SK-N-SH (cell line): ENCODE results near the gene USE1. TPM values are rescaled to one million over a fixed set of nuclear protein-coding genes. Genes with fewer than 3 reads are reported as not detected.

Experiments used
- CTCF ChIA-PET: fragments of 300-600, 350-600 bp; formaldehyde crosslinking; extraction: SDS; loops from one replicate; lab custom pipeline; 2021; lab: Yijun Ruan, JAX
- POLR2A ChIA-PET: fragments of 350-600 bp; sonication (Branson Sonifier 250); formaldehyde crosslinking; extraction: SDS; loops from one replicate; lab custom pipeline; 2020; ENCODE audit warnings: antibody characterized with exemption, inconsistent platforms; lab: Yijun Ruan, JAX
- DNase-seq: peaks from one replicate; pipeline ENCODE4 v3.0.0; 2012
- H2AFZ ChIP-seq: fragments of 200-600 bp; sonication (generic); 2 replicates; pipeline ENCODE4 v1.8.1; 2016; ENCODE audit warnings: antibody characterized with exemption, mild to moderate bottlenecking, low read depth
- H3F3A ChIP-seq: fragments of 200-600 bp; sonication (generic); replicated peaks from 2 replicates; pipeline ENCODE3; 2016; ENCODE audit warnings: antibody characterized with exemption, mild to moderate bottlenecking; ENCODE audit not compliant: insufficient read depth
- H3K27ac ChIP-seq, 2 experiments: fragments of 200-500 bp in 1 of 2; fragments of 200-600 bp in 1 of 2; sonication (Bioruptor generic) in 1 of 2; sonication (generic), shearing (Covaris generic) in 1 of 2; 2 replicates each; pipeline versions ENCODE4 v1.5.1 to v1.6.1; 2014 to 2016; ENCODE audit warnings: low read depth in 2 of 2, inconsistent platforms in 1 of 2, low read length in 1 of 2, mild to moderate bottlenecking in 1 of 2, mixed read lengths in 1 of 2
- H3K27me3 ChIP-seq: fragments of 200-600 bp; sonication (generic), shearing (Covaris generic); 2 replicates; pipeline ENCODE4 v1.6.1; 2016; ENCODE audit warnings: mixed run types; ENCODE audit not compliant: insufficient read depth
- H3K36me3 ChIP-seq, 2 experiments: fragments of 200-500 bp in 1 of 2; fragments of 200-600 bp in 1 of 2; sonication (Bioruptor generic) in 1 of 2; sonication (generic) in 1 of 2; replicated peaks in 1 of 2; 2 replicates each; pipeline versions ENCODE3 to v1.5.1; 2014 to 2016; ENCODE audit warnings: low read length in 1 of 2, mild to moderate bottlenecking in 1 of 2; ENCODE audit not compliant: insufficient read depth in 2 of 2, control insufficient read depth in 1 of 2
- H3K4me1 ChIP-seq, 2 experiments: fragments of 200-500 bp in 1 of 2; fragments of 200-600 bp in 1 of 2; sonication (Bioruptor generic) in 1 of 2; sonication (generic), shearing (Covaris generic) in 1 of 2; 2 replicates each; pipeline versions ENCODE4 v1.5.1 to v1.6.1; 2014 to 2016; ENCODE audit warnings: low read depth in 1 of 2, low read length in 1 of 2, mixed run types in 1 of 2; ENCODE audit not compliant: insufficient read depth in 2 of 2, control insufficient read depth in 1 of 2
- H3K4me2 ChIP-seq: fragments of 200-600 bp; sonication (generic), shearing (Covaris generic); 2 replicates; pipeline ENCODE4 v1.6.1; 2017; ENCODE audit warnings: mixed run types
- H3K4me3 ChIP-seq, 2 experiments: fragments of 200-500 bp in 1 of 2; fragments of 200-600 bp in 1 of 2; sonication (Bioruptor generic) in 1 of 2; sonication (generic), shearing (Covaris generic) in 1 of 2; 2 replicates each; pipeline versions ENCODE4 v1.5.1 to v1.8.1; 2014 to 2016; ENCODE audit warnings: low read depth in 2 of 2, inconsistent platforms in 1 of 2, low read length in 1 of 2, mild to moderate bottlenecking in 1 of 2, mixed read lengths in 1 of 2, moderate library complexity in 1 of 2
- H3K79me2 ChIP-seq: fragments of 200-600 bp; sonication (generic); 2 replicates; pipeline ENCODE4 v1.8.1; 2017; ENCODE audit warnings: mild to moderate bottlenecking; ENCODE audit not compliant: insufficient read depth
- H3K9ac ChIP-seq: fragments of 200-600 bp; sonication (generic); 2 replicates; pipeline ENCODE4 v1.6.1; 2017; ENCODE audit warnings: mixed run types
- H3K9me2 ChIP-seq: fragments of 200-600 bp; sonication (generic); 2 replicates; pipeline ENCODE4 v1.6.1; 2017; ENCODE audit warnings: mixed run types
- H3K9me3 ChIP-seq: fragments of 200-600 bp; sonication (generic); 2 replicates; pipeline ENCODE4 v1.6.1; 2017; ENCODE audit warnings: mixed run types, mild to moderate bottlenecking, moderate library complexity
- H4K20me1 ChIP-seq: fragments of 200-600 bp; sonication (generic); 2 replicates; pipeline ENCODE4 v1.6.1; 2017; ENCODE audit warnings: mild to moderate bottlenecking, mixed run types; ENCODE audit not compliant: insufficient read depth
- CHD2 ChIP-seq: fragments of 150-350 bp; IDR thresholded peaks from 2 replicates; pipeline ENCODE4 v1.6.1; 2018; ENCODE audit warnings: low read length; ENCODE audit not compliant: partially characterized antibody
- ELF1 ChIP-seq: IDR thresholded peaks from 2 replicates; pipeline ENCODE4 v1.4.0; 2012
- EZH2phosphoT487 ChIP-seq: fragments of 200-600 bp; sonication (generic); IDR thresholded peaks from 2 replicates; pipeline ENCODE4 v1.6.1; 2017; ENCODE audit warnings: low read depth, mixed run types, mild to moderate bottlenecking, antibody characterized with exemption, moderate library complexity, borderline replicate concordance
- FOSL2 ChIP-seq: IDR thresholded peaks from 2 replicates; pipeline ENCODE4 v1.4.0; 2012; ENCODE audit warnings: low read depth, mild to moderate bottlenecking, moderate library complexity, borderline replicate concordance
- FOXJ3 ChIP-seq: sonication (generic); formaldehyde crosslinking; IDR thresholded peaks from 2 replicates; pipeline ENCODE4 v1.5.1; 2020; ENCODE audit warnings: mild to moderate bottlenecking, missing genetic modification reagents
- GABPA ChIP-seq: IDR thresholded peaks from 2 replicates; pipeline ENCODE4 v1.4.0; 2012; ENCODE audit warnings: low read depth, mild to moderate bottlenecking
- GATA2 ChIP-seq: sonication (generic); formaldehyde crosslinking; IDR thresholded peaks from 2 replicates; pipeline ENCODE4 v1.5.0; 2020; ENCODE audit warnings: mild to moderate bottlenecking, missing genetic modification reagents
- JUND ChIP-seq: IDR thresholded peaks from 2 replicates; pipeline ENCODE4 v1.4.0; 2012
- MAX ChIP-seq: IDR thresholded peaks from 2 replicates; pipeline ENCODE4 v1.4.0; 2012; ENCODE audit warnings: low read depth
- MXI1 ChIP-seq: IDR thresholded peaks from 2 replicates; pipeline ENCODE4 v1.6.1; 2012; ENCODE audit warnings: mild to moderate bottlenecking, low read depth, low read length, improper control_type of control experiment
- NFIC ChIP-seq: IDR thresholded peaks from 2 replicates; pipeline ENCODE4 v1.4.0; 2012; ENCODE audit warnings: borderline replicate concordance
- POLR2AphosphoS5 ChIP-seq: IDR thresholded peaks from 2 replicates; pipeline ENCODE4 v1.6.1; 2012; ENCODE audit warnings: low read depth, low read length
- RCOR1 ChIP-seq: fragments of 150-350 bp; IDR thresholded peaks from 2 replicates; pipeline ENCODE4 v1.6.1; 2017; ENCODE audit warnings: antibody characterized with exemption, low read length
- RFX5 ChIP-seq: IDR thresholded peaks from 2 replicates; pipeline ENCODE4 v1.6.1; 2012; ENCODE audit warnings: mild to moderate bottlenecking, improper control_type of control experiment, low read length
- TAF1 ChIP-seq: IDR thresholded peaks from 2 replicates; pipeline ENCODE4 v1.6.1; 2012; ENCODE audit warnings: low read depth, mild to moderate bottlenecking, low read length, moderate library complexity, borderline replicate concordance
- TEAD4 ChIP-seq: IDR thresholded peaks from 2 replicates; pipeline ENCODE4 v1.4.0; 2012; ENCODE audit warnings: mild to moderate bottlenecking, borderline replicate concordance; ENCODE audit not compliant: insufficient read depth
- USF2 ChIP-seq: fragments of 150-350 bp; IDR thresholded peaks from 2 replicates; pipeline ENCODE4 v1.6.1; 2017; ENCODE audit warnings: antibody characterized with exemption, low read length, low read depth, borderline replicate concordance
- YY1 ChIP-seq: IDR thresholded peaks from 2 replicates; pipeline ENCODE4 v1.4.0; 2012; ENCODE audit warnings: low read depth, mild to moderate bottlenecking
- WGBS: methylation state at CpG from one replicate; pipeline ENCODE4 v1.1.6; 2017; ENCODE audit warnings: low lambda C conversion rate; 5-methylcytosine and 5-hydroxymethylcytosine counted together
- polyA plus RNA-seq, 3 experiments: library from polyadenylated mRNA; depleted of rRNA; stranded (reverse); fragments of >200 nt; gene quantifications; 2 replicates each; pipeline ENCODE4 v1.2.3, GENCODE V29; 2012
- TF ChIP-seq, protein P1 (sequence below): IDR thresholded peaks from 2 replicates; pipeline ENCODE4 v1.6.1; 2012; ENCODE audit warnings: mild to moderate bottlenecking, low read depth, low read length, moderate library complexity
- TF ChIP-seq, protein P2 (sequence below): IDR thresholded peaks from 2 replicates; pipeline ENCODE4; 2012

The USE1 gene
- polyA plus RNA-seq, 1 of the 3 experiments (the other 2 are of a cell fraction) = 81.8 TPM

- TF ChIP-seq, protein P1, sequence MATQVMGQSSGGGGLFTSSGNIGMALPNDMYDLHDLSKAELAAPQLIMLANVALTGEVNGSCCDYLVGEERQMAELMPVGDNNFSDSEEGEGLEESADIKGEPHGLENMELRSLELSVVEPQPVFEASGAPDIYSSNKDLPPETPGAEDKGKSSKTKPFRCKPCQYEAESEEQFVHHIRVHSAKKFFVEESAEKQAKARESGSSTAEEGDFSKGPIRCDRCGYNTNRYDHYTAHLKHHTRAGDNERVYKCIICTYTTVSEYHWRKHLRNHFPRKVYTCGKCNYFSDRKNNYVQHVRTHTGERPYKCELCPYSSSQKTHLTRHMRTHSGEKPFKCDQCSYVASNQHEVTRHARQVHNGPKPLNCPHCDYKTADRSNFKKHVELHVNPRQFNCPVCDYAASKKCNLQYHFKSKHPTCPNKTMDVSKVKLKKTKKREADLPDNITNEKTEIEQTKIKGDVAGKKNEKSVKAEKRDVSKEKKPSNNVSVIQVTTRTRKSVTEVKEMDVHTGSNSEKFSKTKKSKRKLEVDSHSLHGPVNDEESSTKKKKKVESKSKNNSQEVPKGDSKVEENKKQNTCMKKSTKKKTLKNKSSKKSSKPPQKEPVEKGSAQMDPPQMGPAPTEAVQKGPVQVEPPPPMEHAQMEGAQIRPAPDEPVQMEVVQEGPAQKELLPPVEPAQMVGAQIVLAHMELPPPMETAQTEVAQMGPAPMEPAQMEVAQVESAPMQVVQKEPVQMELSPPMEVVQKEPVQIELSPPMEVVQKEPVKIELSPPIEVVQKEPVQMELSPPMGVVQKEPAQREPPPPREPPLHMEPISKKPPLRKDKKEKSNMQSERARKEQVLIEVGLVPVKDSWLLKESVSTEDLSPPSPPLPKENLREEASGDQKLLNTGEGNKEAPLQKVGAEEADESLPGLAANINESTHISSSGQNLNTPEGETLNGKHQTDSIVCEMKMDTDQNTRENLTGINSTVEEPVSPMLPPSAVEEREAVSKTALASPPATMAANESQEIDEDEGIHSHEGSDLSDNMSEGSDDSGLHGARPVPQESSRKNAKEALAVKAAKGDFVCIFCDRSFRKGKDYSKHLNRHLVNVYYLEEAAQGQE = no peak
- TF ChIP-seq, protein P2, sequence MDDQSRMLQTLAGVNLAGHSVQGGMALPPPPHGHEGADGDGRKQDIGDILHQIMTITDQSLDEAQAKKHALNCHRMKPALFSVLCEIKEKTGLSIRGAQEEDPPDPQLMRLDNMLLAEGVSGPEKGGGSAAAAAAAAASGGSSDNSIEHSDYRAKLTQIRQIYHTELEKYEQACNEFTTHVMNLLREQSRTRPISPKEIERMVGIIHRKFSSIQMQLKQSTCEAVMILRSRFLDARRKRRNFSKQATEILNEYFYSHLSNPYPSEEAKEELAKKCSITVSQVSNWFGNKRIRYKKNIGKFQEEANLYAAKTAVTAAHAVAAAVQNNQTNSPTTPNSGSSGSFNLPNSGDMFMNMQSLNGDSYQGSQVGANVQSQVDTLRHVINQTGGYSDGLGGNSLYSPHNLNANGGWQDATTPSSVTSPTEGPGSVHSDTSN = no peak
- TF ChIP-seq RCOR1 = no peak
- TF ChIP-seq EZH2phosphoT487 = no peak
These were observed 9.9 kb downstream of the USE1 start (continued) for GRCh38 chr19:17225053-17225452.

DNA sequence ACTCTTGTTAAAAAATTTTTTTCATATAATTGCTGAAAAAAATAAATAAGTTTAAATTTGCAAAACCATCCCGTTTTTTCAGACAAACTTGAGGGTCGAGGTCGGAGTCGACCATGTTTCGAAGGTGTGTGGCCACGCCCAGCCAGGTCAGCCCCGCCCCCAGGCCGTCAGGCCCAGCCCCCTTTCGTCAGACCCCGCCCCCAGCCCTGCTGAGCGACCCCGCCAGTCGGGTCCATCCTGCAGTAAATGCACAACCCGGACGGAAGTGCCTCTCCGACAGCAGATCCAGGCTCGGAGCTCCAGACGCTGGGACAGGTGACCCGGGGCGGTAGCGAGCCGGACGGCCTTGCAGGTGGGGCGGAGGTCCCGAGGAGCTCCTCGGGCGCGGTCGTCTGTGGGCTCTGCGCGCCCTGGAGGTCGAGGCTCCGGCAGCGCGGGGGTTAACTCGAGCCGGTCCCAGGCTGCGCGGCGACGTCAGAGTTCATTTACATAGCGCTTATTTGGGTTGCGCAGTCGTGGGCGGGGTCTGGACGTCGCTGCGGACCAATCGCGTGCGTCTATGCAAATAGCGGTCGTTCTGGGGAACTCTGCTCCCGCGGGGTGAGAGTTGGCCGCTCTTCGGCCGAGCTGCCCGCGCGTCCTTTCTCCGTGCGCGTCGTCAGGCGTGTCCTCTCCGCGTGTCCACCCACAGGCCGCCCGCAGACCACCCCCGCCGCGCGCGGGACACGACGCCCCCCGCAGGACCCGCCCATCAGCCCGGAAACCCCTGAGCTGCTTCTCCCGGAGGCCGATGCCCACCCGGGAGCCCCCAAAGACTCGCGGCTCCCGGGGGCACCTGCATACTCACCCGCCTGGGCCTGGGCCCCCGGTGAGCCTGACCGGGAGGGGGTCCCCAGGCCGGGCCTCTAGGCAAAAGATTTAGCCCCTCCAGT is 11.1 kb downstream of the USE1 start, which contains the start of gene OCEL1:
Gene OCEL1, plus strand, starts transcription at position 225 of the 932 bp plus-strand sequence. Its CDS starts 22 bp downstream, at position 247.
- peak within 1 kb of the TSS; percentile 97 for H2AFZ ChIP-seq
- ChIA-PET POLR2A (interaction anchor here (0.9 to 3.3 kb wide), 5 partner anchors 9 to 56 kb away, joined by 3 to 33 read pairs (median 5); partner anchors contain the start of genes BABAM1 and USE1), CTCF (interaction anchor here (0.6 to 2.3 kb wide), 9 partner anchors 9 to 1263 kb away, joined by 3 to 13 read pairs (median 3); partner anchors contain the start of gene USE1)
- peak within 1 kb of the TSS; percentile 75 to 82 for H3K27ac ChIP-seq
- H4K20me1 ChIP-seq = no peaks in the 10 kb centered on the region
- H3K36me3 ChIP-seq = peaks cover 3 to 9% of the 10 kb centered on the region in 2 experiments
- WGBS = 0% methylated on average over 9 of the region's 90 CpGs
- no peaks in the 10 kb centered on the region for H3K9me2 ChIP-seq
- H3F3A ChIP-seq = peaks cover 13% of the 10 kb centered on the region
- no peaks in the 10 kb centered on the region for H3K27me3 ChIP-seq
- H3K4me3 ChIP-seq = peak within 1 kb of the TSS; percentile 58 to 83
- H3K4me2 ChIP-seq = peak within 1 kb of the TSS; percentile 94
- H3K79me2 ChIP-seq = peaks cover 7% of the 10 kb centered on the region; the same call in 1 of the 2 replicates
- peak; percentile 95 for DNase-seq
- H3K9ac ChIP-seq = peak within 1 kb of the TSS; percentile 85
- H3K4me1 ChIP-seq = peaks cover 0 to 3% of the 10 kb centered on the region in 2 experiments; a peak in 1 of 4 replicates
- no peaks in the 10 kb centered on the region for H3K9me3 ChIP-seq
- TF ChIP-seq MAX (peak; percentile 85), ELF1 (no peak; the same call in 1 of the 2 replicates), USF2 (no peak), NFIC (no peak), TAF1 (no peak), JUND (no peak), CHD2 (peak; percentile 12), FOSL2 (no peak), GATA2 (CRISPR knock-in tag) (no peak), FOXJ3 (CRISPR knock-in tag) (no peak), MXI1 (peak; percentile 47; the same call in 1 of the 2 replicates), GABPA (no peak), YY1 (no peak), TEAD4 (no peak), RFX5 (no peak), POLR2AphosphoS5 (peak; percentile 66; the same call in 1 of the 2 replicates)
- TF ChIP-seq, protein P1 = 0 out of 2 replicates have a peak, but pooled peaks have one; percentile 7
